GM12801 (cell line): ENCODE data around the gene GAGE12G.
"Not testable (repeated sequence)": the region's sequence is repeated elsewhere in the genome, so short reads cannot be mapped to it uniquely, and the experiment has no call there.

Source experiments
- CTCF ChIP-seq: IDR thresholded peaks from one replicate; pipeline ENCODE4 v1.5.1; 2011; ENCODE audit warnings: control low read depth; ENCODE audit not compliant: insufficient read length; ENCODE audit errors: extremely low read depth

Gene GAGE12G

GRCh38 chrX:49570100-49570499 is at the start of gene GAGE12G:
TSS of gene GAGE12G (plus strand) at chrX:49570400. CDS start at chrX:49571555, 1,155 bp downstream.
- not testable (repeated sequence) for TF ChIP-seq CTCF

- not testable (repeated sequence) for TF ChIP-seq CTCF
Observed at GRCh38 chrX:49531877-49532276, 38.3 kb upstream of the GAGE12G start, which contains the start of gene GAGE12C. TSS of gene GAGE12C (plus strand) at chrX:49532177. CDS start at chrX:49533332, 1,155 bp downstream.

GRCh38 chrX:49541433-49541832 is 28.8 kb upstream of the GAGE12G start, which contains the start of gene GAGE12D:
TSS of gene GAGE12D (plus strand) at chrX:49541733. CDS start at chrX:49542888, 1,155 bp downstream.
- not testable (repeated sequence) for TF ChIP-seq CTCF

GRCh38 chrX:49550989-49551388 is 19.2 kb upstream of the GAGE12G start, which contains the start of gene GAGE12E:
TSS of gene GAGE12E (plus strand) at chrX:49551289. CDS start at chrX:49552444, 1,155 bp downstream.
- TF ChIP-seq CTCF = not testable (repeated sequence)

- not testable (repeated sequence) for TF ChIP-seq CTCF
Observed at GRCh38 chrX:49560542-49560941, 9.7 kb upstream of the GAGE12G start, which contains the start of gene GAGE12F. TSS of gene GAGE12F (plus strand) at chrX:49560842. CDS start at chrX:49561997, 1,155 bp downstream.

- not testable (repeated sequence) for TF ChIP-seq CTCF
Observed at GRCh38 chrX:49579649-49580048, 9.4 kb downstream of the GAGE12G start, which contains the start of gene GAGE12H. TSS of gene GAGE12H (plus strand) at chrX:49579949. CDS start at chrX:49581104, 1,155 bp downstream.

GRCh38 chrX:49589196-49589595 is 19.0 kb downstream of the GAGE12G start, which contains the start of gene GAGE2A:
TSS of gene GAGE2A (plus strand) at chrX:49589496. CDS start at chrX:49590651, 1,155 bp downstream.
- not testable (repeated sequence) for TF ChIP-seq CTCF
